ENCODE data around the gene SF3B6. TPM values are rescaled to one million over a fixed set of nuclear protein-coding genes. Genes with fewer than 3 reads are reported as not detected.

The SF3B6 gene
- total RNA-seq, 1 experiment from 2014 or later: 117 TPM

DNA sequence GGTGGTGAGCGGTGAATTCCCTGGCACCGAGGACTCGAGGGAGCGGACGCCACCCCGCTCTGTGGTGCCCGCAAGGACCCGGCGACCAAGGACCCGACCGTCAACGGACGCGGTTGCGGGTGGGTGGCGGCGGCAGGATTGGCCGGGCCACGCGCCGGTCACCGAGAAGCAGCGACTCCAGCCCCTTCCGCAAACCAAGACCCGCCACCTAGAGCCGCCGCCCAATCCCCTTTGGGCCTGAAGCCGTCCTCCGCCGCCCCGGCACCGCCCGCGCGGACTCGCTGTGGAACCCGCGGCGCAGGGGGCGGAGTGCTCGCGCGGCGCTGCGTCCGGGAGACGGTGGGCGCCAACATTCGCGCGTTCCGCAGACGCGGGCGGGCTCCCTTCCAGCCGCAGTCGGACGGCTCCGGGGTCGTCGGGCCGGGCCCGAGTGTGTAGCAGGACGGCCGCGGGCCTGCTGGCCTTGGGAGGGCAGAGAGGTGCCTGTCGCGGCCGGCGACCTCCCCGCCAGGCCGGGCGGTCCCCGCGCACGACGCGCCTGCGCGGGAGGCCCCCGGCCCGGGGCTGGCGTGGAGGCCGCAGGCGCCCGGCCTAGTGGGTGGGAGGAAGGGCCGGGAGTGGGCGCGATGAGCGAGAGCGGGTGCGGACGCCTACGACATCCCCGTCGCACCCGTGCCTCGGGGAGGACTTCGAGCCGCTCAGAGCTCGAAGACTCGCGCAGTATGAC, 47.2 kb upstream of the SF3B6 start, which contains the start of the genes FAM228B and PFN4 (continued):
- TF ChIP-seq FOXK1 (CRISPR knock-in tag; IDR thresholded peaks at IDR 0.05) (0 out of 2 replicates have a peak, but pooled peaks have one; percentile 20), JAZF1 (CRISPR knock-in tag; IDR thresholded peaks at IDR 0.05) (no peak), FOXP4 (CRISPR knock-in tag; IDR thresholded peaks at IDR 0.05) (peak; percentile 76; the same call in 1 of the 2 replicates), PRDM15 (CRISPR knock-in tag; IDR thresholded peaks at IDR 0.05) (0 out of 2 replicates have a peak, but pooled peaks have one; percentile 13), ELF4 (CRISPR knock-in tag; IDR thresholded peaks at IDR 0.05; ENCODE audit: low read depth) (0 out of 2 replicates have a peak, but pooled peaks have one; percentile 42), NR2C2 (CRISPR knock-in tag; IDR thresholded peaks at IDR 0.05) (peak; percentile 49)
- TF ChIP-seq, protein P1, sequence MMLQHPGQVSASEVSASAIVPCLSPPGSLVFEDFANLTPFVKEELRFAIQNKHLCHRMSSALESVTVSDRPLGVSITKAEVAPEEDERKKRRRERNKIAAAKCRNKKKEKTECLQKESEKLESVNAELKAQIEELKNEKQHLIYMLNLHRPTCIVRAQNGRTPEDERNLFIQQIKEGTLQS (CRISPR knock-in tag; conservative IDR thresholded peaks at IDR 0.05): no peak

- POLR2A ChIA-PET: interaction anchor here (0.7 to 1.5 kb wide), 5 partner anchors 10 to 46 kb away, joined by 3 to 9 read pairs (median 3); partner anchors contain the start of genes SF3B6 and TP53I3
- DNase-seq (ENCODE audit: low spot score) (no peak), ATAC-seq (peak; percentile 51)
- Mint-ChIP-seq H3K4me1 (peaks cover 24% of the 10 kb centered on the region), H3K36me3 (no peaks in the 10 kb centered on the region), H3K4me3 (peak overlapping the region; percentile 78), H3K27me3 (ENCODE audit: low read depth) (peaks cover 29% of the 10 kb centered on the region), H3K9me3 (peaks cover 5% of the 10 kb centered on the region), H3K27ac (0 out of 2 replicates have a peak overlapping the region, but pooled peaks have one; percentile 28)
- CTCF ChIA-PET: interaction anchor here (0.6 to 6.6 kb wide), 5 partner anchors 38 to 257 kb away, joined by 3 to 64 read pairs (median 3); partner anchors contain the start of genes SF3B6 and TP53I3
- no peak for TF ChIP-seq CREB1 (CRISPR knock-in tag; IDR thresholded peaks at IDR 0.05)
- TF ChIP-seq, protein P2, sequence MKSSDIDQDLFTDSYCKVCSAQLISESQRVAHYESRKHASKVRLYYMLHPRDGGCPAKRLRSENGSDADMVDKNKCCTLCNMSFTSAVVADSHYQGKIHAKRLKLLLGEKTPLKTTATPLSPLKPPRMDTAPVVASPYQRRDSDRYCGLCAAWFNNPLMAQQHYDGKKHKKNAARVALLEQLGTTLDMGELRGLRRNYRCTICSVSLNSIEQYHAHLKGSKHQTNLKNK (CRISPR knock-in tag; IDR thresholded peaks at IDR 0.05): no peak
- TF ChIP-seq, protein P3, sequence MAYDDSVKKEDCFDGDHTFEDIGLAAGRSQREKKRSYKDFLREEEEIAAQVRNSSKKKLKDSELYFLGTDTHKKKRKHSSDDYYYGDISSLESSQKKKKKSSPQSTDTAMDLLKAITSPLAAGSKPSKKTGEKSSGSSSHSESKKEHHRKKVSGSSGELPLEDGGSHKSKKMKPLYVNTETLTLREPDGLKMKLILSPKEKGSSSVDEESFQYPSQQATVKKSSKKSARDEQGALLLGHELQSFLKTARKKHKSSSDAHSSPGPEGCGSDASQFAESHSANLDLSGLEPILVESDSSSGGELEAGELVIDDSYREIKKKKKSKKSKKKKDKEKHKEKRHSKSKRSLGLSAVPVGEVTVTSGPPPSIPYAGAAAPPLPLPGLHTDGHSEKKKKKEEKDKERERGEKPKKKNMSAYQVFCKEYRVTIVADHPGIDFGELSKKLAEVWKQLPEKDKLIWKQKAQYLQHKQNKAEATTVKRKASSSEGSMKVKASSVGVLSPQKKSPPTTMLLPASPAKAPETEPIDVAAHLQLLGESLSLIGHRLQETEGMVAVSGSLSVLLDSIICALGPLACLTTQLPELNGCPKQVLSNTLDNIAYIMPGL (CRISPR knock-in tag; IDR thresholded peaks at IDR 0.05): no peak
- TF ChIP-seq FOXJ3 (CRISPR knock-in tag; IDR thresholded peaks at IDR 0.05; ENCODE audit: borderline replicate concordance): no peak
- no peak for TF ChIP-seq JAZF1 (CRISPR knock-in tag; IDR thresholded peaks at IDR 0.05)
- TF ChIP-seq JUN (CRISPR knock-in tag; IDR thresholded peaks at IDR 0.05): no peak
- TF ChIP-seq, protein P4, sequence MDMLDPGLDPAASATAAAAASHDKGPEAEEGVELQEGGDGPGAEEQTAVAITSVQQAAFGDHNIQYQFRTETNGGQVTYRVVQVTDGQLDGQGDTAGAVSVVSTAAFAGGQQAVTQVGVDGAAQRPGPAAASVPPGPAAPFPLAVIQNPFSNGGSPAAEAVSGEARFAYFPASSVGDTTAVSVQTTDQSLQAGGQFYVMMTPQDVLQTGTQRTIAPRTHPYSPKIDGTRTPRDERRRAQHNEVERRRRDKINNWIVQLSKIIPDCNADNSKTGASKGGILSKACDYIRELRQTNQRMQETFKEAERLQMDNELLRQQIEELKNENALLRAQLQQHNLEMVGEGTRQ (CRISPR knock-in tag; IDR thresholded peaks at IDR 0.05): no peak
- no peak for TF ChIP-seq ZNF317 (CRISPR knock-in tag; IDR thresholded peaks at IDR 0.05; ENCODE audit: borderline replicate concordance, low read depth)
- TF ChIP-seq ETV6 (CRISPR knock-in tag; IDR thresholded peaks at IDR 0.05): no peak
- TF ChIP-seq, protein P5, sequence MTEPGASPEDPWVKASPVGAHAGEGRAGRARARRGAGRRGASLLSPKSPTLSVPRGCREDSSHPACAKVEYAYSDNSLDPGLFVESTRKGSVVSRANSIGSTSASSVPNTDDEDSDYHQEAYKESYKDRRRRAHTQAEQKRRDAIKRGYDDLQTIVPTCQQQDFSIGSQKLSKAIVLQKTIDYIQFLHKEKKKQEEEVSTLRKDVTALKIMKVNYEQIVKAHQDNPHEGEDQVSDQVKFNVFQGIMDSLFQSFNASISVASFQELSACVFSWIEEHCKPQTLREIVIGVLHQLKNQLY (CRISPR knock-in tag; IDR thresholded peaks at IDR 0.05): no peak
- TF ChIP-seq, protein P6, sequence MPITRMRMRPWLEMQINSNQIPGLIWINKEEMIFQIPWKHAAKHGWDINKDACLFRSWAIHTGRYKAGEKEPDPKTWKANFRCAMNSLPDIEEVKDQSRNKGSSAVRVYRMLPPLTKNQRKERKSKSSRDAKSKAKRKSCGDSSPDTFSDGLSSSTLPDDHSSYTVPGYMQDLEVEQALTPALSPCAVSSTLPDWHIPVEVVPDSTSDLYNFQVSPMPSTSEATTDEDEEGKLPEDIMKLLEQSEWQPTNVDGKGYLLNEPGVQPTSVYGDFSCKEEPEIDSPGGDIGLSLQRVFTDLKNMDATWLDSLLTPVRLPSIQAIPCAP (CRISPR knock-in tag; IDR thresholded peaks at IDR 0.05): no peak
- no peak for TF ChIP-seq ZNF512 (CRISPR knock-in tag; IDR thresholded peaks at IDR 0.05; ENCODE audit: borderline replicate concordance)
- TF ChIP-seq GABPB1 (CRISPR knock-in tag; IDR thresholded peaks at IDR 0.05): no peak
- no peak for TF ChIP-seq ELF4 (CRISPR knock-in tag; IDR thresholded peaks at IDR 0.05; ENCODE audit: low read depth)
Observed at GRCh38 chr2:24122366-24123194, 46.5 kb upstream of the SF3B6 start.

Data from WTC11 (cell line).